GM04503 (cell line): ENCODE results near the gene ADAM23.

ENCODE experiments used
- DNase-seq: peaks from one replicate; pipeline ENCODE4 v3.0.0-alpha.2; 2012; ENCODE audit warnings: low read depth

ADAM23 gene

GRCh38 chr2:206443735-206444527 lies 599 bp downstream of the ADAM23 start:
- DNase-seq: no peak

GRCh38 chr2:206445948-206446347 lies 2.6 kb downstream of the ADAM23 start:
- no peak for DNase-seq

- DNase-seq: no peak
These were observed 8.9 kb downstream of the ADAM23 start for GRCh38 chr2:206452242-206452641.

- DNase-seq: no peak
These were observed 9.4 kb downstream of the ADAM23 start for GRCh38 chr2:206452750-206453149.

- DNase-seq: no peak
These were observed 12.9 kb downstream of the ADAM23 start for GRCh38 chr2:206456078-206456754.

- no peak for DNase-seq
These were observed 13.9 kb downstream of the ADAM23 start for GRCh38 chr2:206457188-206457634.

- no peak for DNase-seq
These were observed 19.0 kb downstream of the ADAM23 start for GRCh38 chr2:206462240-206462854.

GRCh38 chr2:206463685-206464084 lies 20.4 kb downstream of the ADAM23 start:
- DNase-seq: no peak

GRCh38 chr2:206464597-206464996 lies 21.3 kb downstream of the ADAM23 start:
- no peak for DNase-seq

- DNase-seq: no peak
These were observed 28.3 kb downstream of the ADAM23 start for GRCh38 chr2:206471524-206472062.

GRCh38 chr2:206472094-206472493 lies 28.8 kb downstream of the ADAM23 start:
- DNase-seq: no peak

- no peak for DNase-seq
These were observed 30.8 kb downstream of the ADAM23 start for GRCh38 chr2:206474099-206474498.

GRCh38 chr2:206477296-206477695 lies 34.0 kb downstream of the ADAM23 start:
- peak; percentile 38 for DNase-seq

- DNase-seq: no peak
These were observed 35.0 kb downstream of the ADAM23 start for GRCh38 chr2:206478340-206478739.

- DNase-seq: no peak
These were observed 36.8 kb downstream of the ADAM23 start for GRCh38 chr2:206480161-206480560.

- DNase-seq: no peak
These were observed 37.3 kb downstream of the ADAM23 start for GRCh38 chr2:206480620-206481019.

GRCh38 chr2:206481056-206481455 lies 37.7 kb downstream of the ADAM23 start:
- no peak for DNase-seq

GRCh38 chr2:206482123-206482522 lies 38.8 kb downstream of the ADAM23 start:
- no peak for DNase-seq

- no peak for DNase-seq
These were observed 39.3 kb downstream of the ADAM23 start for GRCh38 chr2:206482633-206483032.

GRCh38 chr2:206488053-206488452 lies 44.7 kb downstream of the ADAM23 start:
- no peak for DNase-seq

- DNase-seq: no peak
These were observed 45.3 kb downstream of the ADAM23 start for GRCh38 chr2:206488623-206489022.

GRCh38 chr2:206494061-206494460 lies 50.7 kb downstream of the ADAM23 start:
- DNase-seq: no peak

GRCh38 chr2:206502729-206503128 lies 59.4 kb downstream of the ADAM23 start:
- DNase-seq: no peak
